Osteoblast (primary cell): ENCODE data around the gene GOT1. TPM values are rescaled to one million over a fixed set of nuclear protein-coding genes. Genes with fewer than 3 reads are reported as not detected.
A peak's percentile ranks its signal among the peaks of the same experiment; 100 is the strongest.

Experiments used
- DNase-seq: peaks from one replicate; pipeline ENCODE4 v3.0.0; 2011; ENCODE audit warnings: low spot score, mixed read lengths; ENCODE audit not compliant: insufficient read length; ENCODE audit errors: missing footprints
- H2AFZ ChIP-seq: 2 replicates; pipeline ENCODE4 v1.6.0; 2011; ENCODE audit warnings: mild to moderate bottlenecking, low read length
- H3K27ac ChIP-seq: 2 replicates; pipeline ENCODE4 v1.5.1; 2011; ENCODE audit warnings: mild to moderate bottlenecking, low read depth, low read length, moderate library complexity
- H3K27me3 ChIP-seq: 2 replicates; pipeline ENCODE4 v1.6.0; 2012; ENCODE audit warnings: mild to moderate bottlenecking, control low read depth, inconsistent platforms, low read length, moderate library complexity; ENCODE audit not compliant: insufficient read depth
- H3K36me3 ChIP-seq: 2 replicates; pipeline ENCODE4 v1.5.1; 2011; ENCODE audit warnings: mild to moderate bottlenecking, low read length, control low read depth, moderate library complexity; ENCODE audit not compliant: insufficient read depth
- H3K4me1 ChIP-seq: 2 replicates; pipeline ENCODE4 v1.5.1; 2011; ENCODE audit warnings: mild to moderate bottlenecking, low read length, control low read depth, moderate library complexity; ENCODE audit not compliant: insufficient read depth
- H3K4me2 ChIP-seq: 2 replicates; pipeline ENCODE4 v1.6.0; 2011; ENCODE audit warnings: mild to moderate bottlenecking, low read length; ENCODE audit not compliant: insufficient read depth
- H3K4me3 ChIP-seq: fragments of 200-600 bp; sonication (generic); 3 replicates; pipeline ENCODE4 v1.5.1; 2012; ENCODE audit warnings: mild to moderate bottlenecking, low read length, inconsistent platforms; ENCODE audit not compliant: insufficient read depth
- H3K79me2 ChIP-seq: 2 replicates; pipeline ENCODE4 v1.6.0; 2012; ENCODE audit warnings: mild to moderate bottlenecking, low read length, control low read depth, inconsistent platforms; ENCODE audit not compliant: insufficient read depth
- H3K9me3 ChIP-seq: 2 replicates; pipeline ENCODE4 v1.5.1; 2011; ENCODE audit warnings: low read depth, low read length, control low read depth
- H4K20me1 ChIP-seq: 2 replicates; pipeline ENCODE4 v1.6.0; 2012; ENCODE audit warnings: mild to moderate bottlenecking, low read length, control low read depth; ENCODE audit not compliant: insufficient read depth
- CTCF ChIP-seq: IDR thresholded peaks from 2 replicates; pipeline ENCODE4 v1.5.1; 2011; ENCODE audit warnings: mild to moderate bottlenecking, low read depth, low read length, moderate library complexity; ENCODE audit errors: extremely low read depth
- total RNA-seq: library from RNA; depleted of rRNA; stranded (reverse); fragments of >200 nt; gene quantifications from 2 replicates; pipeline ENCODE4 v1.2.3, GENCODE V29; 2012

The GOT1 gene
- total RNA-seq, 1 donor = 42.7 TPM

- H3K27me3 ChIP-seq = peaks cover 3% of the 10 kb centered on the region
- H3K36me3 ChIP-seq = no peaks in the 10 kb centered on the region
- no peak for TF ChIP-seq CTCF
- no peaks in the 10 kb centered on the region for H3K79me2 ChIP-seq
- H3K4me3 ChIP-seq = no peak overlapping the region
- no peaks in the 10 kb centered on the region for H3K9me3 ChIP-seq
- H2AFZ ChIP-seq = no peak overlapping the region
- H3K27ac ChIP-seq = no peak overlapping the region
- H3K4me2 ChIP-seq = peak overlapping the region; percentile 20
- DNase-seq = no peak
- no peaks in the 10 kb centered on the region for H4K20me1 ChIP-seq
- H3K4me1 ChIP-seq = peaks cover 35% of the 10 kb centered on the region
Observed at GRCh38 chr10:99372546-99373271, 57.7 kb downstream of the GOT1 start.

GRCh38 chr10:99370993-99371392 is 59.4 kb downstream of the GOT1 start:
- no peaks in the 10 kb centered on the region for H3K27me3 ChIP-seq
- DNase-seq = no peak
- peak; percentile 50 for TF ChIP-seq CTCF
- no peaks in the 10 kb centered on the region for H3K9me3 ChIP-seq
- H3K4me2 ChIP-seq = no peak overlapping the region
- H3K36me3 ChIP-seq = no peaks in the 10 kb centered on the region
- H4K20me1 ChIP-seq = no peaks in the 10 kb centered on the region
- no peak overlapping the region for H3K4me3 ChIP-seq
- H2AFZ ChIP-seq = no peak overlapping the region
- H3K27ac ChIP-seq = no peak overlapping the region
- H3K4me1 ChIP-seq = peaks cover 35% of the 10 kb centered on the region
- no peaks in the 10 kb centered on the region for H3K79me2 ChIP-seq

GRCh38 chr10:99369551-99369950 is 60.9 kb downstream of the GOT1 start:
- Histone ChIP-seq H3K4me1 (peaks cover 24% of the 10 kb centered on the region), H3K4me2 (peak overlapping the region; percentile 50), H3K9me3 (no peaks in the 10 kb centered on the region), H3K27me3 (no peaks in the 10 kb centered on the region), H3K4me3 (no peak overlapping the region), H4K20me1 (no peaks in the 10 kb centered on the region), H3K36me3 (no peaks in the 10 kb centered on the region), H3K27ac (peak overlapping the region; percentile 49), H3K79me2 (no peaks in the 10 kb centered on the region), H2AFZ (no peak overlapping the region)
- TF ChIP-seq CTCF = no peak
- DNase-seq = no peak

GRCh38 chr10:99369126-99369525 is 61.3 kb downstream of the GOT1 start:
- Histone ChIP-seq H3K4me1 (peaks cover 24% of the 10 kb centered on the region), H3K27me3 (no peaks in the 10 kb centered on the region)

More at GRCh38 chr10:99369126-99369525, 61.3 kb downstream of the GOT1 start:
- TF ChIP-seq CTCF = no peak
- peak overlapping the region; percentile 50 for H3K4me2 ChIP-seq
- H3K27ac ChIP-seq = peak overlapping the region; percentile 49
- no peaks in the 10 kb centered on the region for H4K20me1 ChIP-seq
- H3K36me3 ChIP-seq = no peaks in the 10 kb centered on the region
- no peaks in the 10 kb centered on the region for H3K79me2 ChIP-seq
- no peak overlapping the region for H2AFZ ChIP-seq
- H3K9me3 ChIP-seq = no peaks in the 10 kb centered on the region
- DNase-seq = no peak
- H3K4me3 ChIP-seq = no peak overlapping the region
